ENCODE data around the gene SDK1.
"Not testable (repeated sequence)": the region's sequence is repeated elsewhere in the genome, so short reads cannot be mapped to it uniquely, and the experiment has no call there.

The SDK1 gene

GRCh38 chr7:3748389-3748788 is 447.3 kb downstream of the SDK1 start:
- ChIA-PET POLR2A (no interaction called here), CTCF (no interaction called here)
- no peak for DNase-seq (ENCODE audit: extremely low spot score)
- TF ChIP-seq SUZ12 (IDR thresholded peaks at IDR 0.05) (no peak), L3MBTL2 (conservative IDR thresholded peaks at IDR 0.05) (no peak), CTBP1 (IDR thresholded peaks at IDR 0.05; ENCODE audit: borderline replicate concordance) (no peak), LEF1 (IDR thresholded peaks at IDR 0.05; ENCODE audit: borderline replicate concordance) (no peak), HDGF (IDR thresholded peaks at IDR 0.05; ENCODE audit: borderline replicate concordance) (no peak), SP1 (IDR thresholded peaks at IDR 0.05) (no peak), NFRKB (IDR thresholded peaks at IDR 0.05) (no peak), PKNOX1 (IDR thresholded peaks at IDR 0.05) (no peak), TARDBP (IDR thresholded peaks at IDR 0.05) (no peak), BHLHE40 (IDR thresholded peaks at IDR 0.05; ENCODE audit: borderline replicate concordance) (no peak), FOXK2 (IDR thresholded peaks at IDR 0.05) (no peak), ZNF384 (IDR thresholded peaks at IDR 0.05) (no peak), ELF4 (IDR thresholded peaks at IDR 0.05) (no peak)

DNA sequence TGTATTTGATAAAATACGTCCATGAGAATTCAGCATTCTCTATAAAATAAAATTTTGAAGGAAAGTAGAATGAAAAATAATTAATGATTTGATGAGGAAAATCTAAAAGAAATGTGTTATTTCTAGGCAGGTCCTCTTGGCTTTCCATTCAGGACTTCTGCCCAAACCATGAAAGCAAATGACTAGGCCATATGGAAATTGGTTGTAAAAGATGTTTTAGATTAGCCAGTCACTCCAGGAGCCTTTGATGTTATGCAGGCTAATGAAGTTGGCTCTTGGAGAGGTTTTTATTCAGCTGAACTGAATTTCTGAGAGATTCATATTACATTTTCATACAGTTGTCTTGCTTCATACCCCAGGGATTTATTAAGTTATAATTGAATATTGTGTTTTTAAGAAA is 452.8 kb downstream of the SDK1 start:
- ChIA-PET CTCF (no interaction called here), POLR2A (no interaction called here)
- TF ChIP-seq PKNOX1 (IDR thresholded peaks at IDR 0.05) (no peak), NFRKB (IDR thresholded peaks at IDR 0.05) (no peak), LEF1 (IDR thresholded peaks at IDR 0.05; ENCODE audit: borderline replicate concordance) (no peak), L3MBTL2 (conservative IDR thresholded peaks at IDR 0.05) (no peak), BHLHE40 (IDR thresholded peaks at IDR 0.05; ENCODE audit: borderline replicate concordance) (no peak), CTBP1 (IDR thresholded peaks at IDR 0.05; ENCODE audit: borderline replicate concordance) (no peak), SP1 (IDR thresholded peaks at IDR 0.05) (no peak), ZNF384 (IDR thresholded peaks at IDR 0.05) (no peak), SUZ12 (IDR thresholded peaks at IDR 0.05) (no peak), FOXM1 (IDR thresholded peaks at IDR 0.05; ENCODE audit: borderline replicate concordance) (no peak), HDGF (IDR thresholded peaks at IDR 0.05; ENCODE audit: borderline replicate concordance) (no peak)
- DNase-seq (ENCODE audit: extremely low spot score): no peak

- no peak for DNase-seq (ENCODE audit: extremely low spot score)
- TF ChIP-seq L3MBTL2 (conservative IDR thresholded peaks at IDR 0.05): no peak
- ChIA-PET CTCF (no interaction called here), POLR2A (no interaction called here)
Measured at GRCh38 chr7:3754493-3755341, 453.7 kb downstream of the SDK1 start.

- DNase-seq (ENCODE audit: extremely low spot score); POLR2A ChIA-PET; CTCF ChIA-PET: not testable (repeated sequence)
Measured at GRCh38 chr7:3755778-3756453, 454.9 kb downstream of the SDK1 start.

- no peak for DNase-seq (ENCODE audit: extremely low spot score)
- POLR2A ChIA-PET: no interaction called here
- CTCF ChIA-PET: no interaction called here
- TF ChIP-seq HDGF (IDR thresholded peaks at IDR 0.05; ENCODE audit: borderline replicate concordance) (no peak), LEF1 (IDR thresholded peaks at IDR 0.05; ENCODE audit: borderline replicate concordance) (no peak), BHLHE40 (IDR thresholded peaks at IDR 0.05; ENCODE audit: borderline replicate concordance) (no peak), ZNF384 (IDR thresholded peaks at IDR 0.05) (no peak), L3MBTL2 (conservative IDR thresholded peaks at IDR 0.05) (no peak), NFRKB (IDR thresholded peaks at IDR 0.05) (no peak), FOXM1 (IDR thresholded peaks at IDR 0.05; ENCODE audit: borderline replicate concordance) (no peak), ELF4 (IDR thresholded peaks at IDR 0.05) (no peak), FOXK2 (IDR thresholded peaks at IDR 0.05) (no peak), PKNOX1 (IDR thresholded peaks at IDR 0.05) (no peak), CTBP1 (IDR thresholded peaks at IDR 0.05; ENCODE audit: borderline replicate concordance) (no peak), SP1 (IDR thresholded peaks at IDR 0.05) (no peak), ARNT (IDR thresholded peaks at IDR 0.05) (no peak), TARDBP (IDR thresholded peaks at IDR 0.05) (no peak), FOXA1 (IDR thresholded peaks at IDR 0.05) (no peak), SUZ12 (IDR thresholded peaks at IDR 0.05) (no peak)
Measured at GRCh38 chr7:3757059-3757458, 456.0 kb downstream of the SDK1 start.

DNA sequence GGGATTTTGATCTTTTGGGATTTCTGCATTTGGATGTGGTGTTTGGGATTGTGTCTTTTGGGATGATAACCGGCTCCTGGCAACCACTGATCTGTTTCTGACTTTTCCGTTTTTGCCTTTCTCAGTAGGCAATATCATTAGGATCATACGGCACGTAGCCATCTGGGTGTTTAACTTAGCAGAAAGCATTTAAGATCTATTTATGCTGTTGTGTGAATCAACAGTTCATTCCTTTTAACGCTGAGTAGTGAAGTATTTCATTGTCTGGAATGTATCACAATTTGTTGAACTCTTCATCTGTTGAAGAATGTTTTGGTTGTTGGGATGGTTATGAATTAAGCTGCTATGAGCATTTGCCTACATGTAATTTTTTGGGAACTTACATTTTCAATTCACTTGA is 459.6 kb downstream of the SDK1 start:
- no peak for DNase-seq (ENCODE audit: extremely low spot score)
- TF ChIP-seq ELF4 (IDR thresholded peaks at IDR 0.05) (no peak), HDGF (IDR thresholded peaks at IDR 0.05; ENCODE audit: borderline replicate concordance) (no peak), BHLHE40 (IDR thresholded peaks at IDR 0.05; ENCODE audit: borderline replicate concordance) (no peak), L3MBTL2 (conservative IDR thresholded peaks at IDR 0.05) (no peak), FOXA1 (IDR thresholded peaks at IDR 0.05) (no peak), LEF1 (IDR thresholded peaks at IDR 0.05; ENCODE audit: borderline replicate concordance) (no peak), ARNT (IDR thresholded peaks at IDR 0.05) (no peak), NFRKB (IDR thresholded peaks at IDR 0.05) (no peak), CTBP1 (IDR thresholded peaks at IDR 0.05; ENCODE audit: borderline replicate concordance) (no peak), SP1 (IDR thresholded peaks at IDR 0.05) (no peak), SUZ12 (IDR thresholded peaks at IDR 0.05) (no peak), TARDBP (IDR thresholded peaks at IDR 0.05) (no peak), PKNOX1 (IDR thresholded peaks at IDR 0.05) (no peak)
- CTCF ChIA-PET: no interaction called here
- POLR2A ChIA-PET: no interaction called here
